ENCODE results near the gene MTX2. TPM values are rescaled to one million over a fixed set of nuclear protein-coding genes. Genes with fewer than 3 reads are reported as not detected.
"Not testable (repeated sequence)": the region's sequence is repeated elsewhere in the genome, so short reads cannot be mapped to it uniquely, and the experiment has no call there.

MTX2 gene
- total RNA-seq, 1 donor: 8.6 TPM

DNA sequence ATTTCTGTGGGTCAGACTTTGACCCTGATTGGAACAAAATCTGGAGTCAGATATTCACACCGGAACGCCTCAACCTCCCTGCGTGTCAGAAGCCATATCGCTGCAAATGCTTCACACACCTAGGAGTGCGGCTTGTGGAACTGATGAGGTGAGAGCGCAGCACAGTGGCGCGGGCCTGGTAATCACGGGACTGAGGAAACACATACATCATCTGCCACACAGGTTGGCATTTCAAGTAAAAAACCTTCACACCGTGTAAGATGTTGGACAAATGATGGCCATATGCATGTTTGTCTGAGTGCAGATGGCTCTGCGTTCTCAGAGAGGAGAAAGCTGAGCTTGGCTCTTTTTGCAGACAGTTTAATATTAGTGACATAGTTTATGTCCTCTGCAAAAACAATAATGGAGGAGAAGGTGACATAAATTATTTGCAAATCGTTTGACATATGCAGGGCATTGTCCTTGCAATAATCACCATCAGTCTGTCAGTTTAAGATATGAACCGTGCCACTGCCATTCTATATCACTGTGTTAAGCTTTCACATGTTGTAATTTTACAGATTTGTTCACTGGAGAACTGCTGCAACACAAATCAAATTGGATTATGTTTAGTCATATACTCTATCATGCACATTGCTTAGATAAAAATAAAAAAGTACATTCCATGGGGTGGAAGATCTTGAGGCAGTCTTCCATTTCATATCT, 101.4 kb downstream of the MTX2 start:
- no peak for DNase-seq (ENCODE audit: low read depth in 2 of 3, low spot score in 2 of 3)

DNA sequence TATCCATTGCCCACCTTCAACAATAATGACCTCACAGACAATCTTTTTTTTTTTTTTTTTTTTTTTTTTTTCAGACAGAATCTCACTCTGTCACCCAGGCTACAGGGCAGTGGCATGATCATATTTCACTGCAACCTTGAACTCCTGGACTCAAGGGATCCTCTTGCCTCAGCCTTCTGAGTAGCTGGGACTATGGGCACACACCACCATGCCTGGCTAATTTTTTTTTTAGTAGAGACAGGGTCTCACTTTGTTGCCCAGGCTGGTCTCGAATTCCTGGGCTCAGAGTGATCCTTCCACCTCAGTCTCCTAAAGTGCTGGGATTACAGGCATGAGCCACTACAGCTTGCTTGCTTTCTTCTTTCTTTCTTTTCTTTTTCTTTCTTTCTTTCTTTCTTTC, 103.9 kb downstream of the MTX2 start:
- DNase-seq (ENCODE audit: low read depth in 2 of 3, low spot score in 2 of 3): not testable (repeated sequence)

DNA sequence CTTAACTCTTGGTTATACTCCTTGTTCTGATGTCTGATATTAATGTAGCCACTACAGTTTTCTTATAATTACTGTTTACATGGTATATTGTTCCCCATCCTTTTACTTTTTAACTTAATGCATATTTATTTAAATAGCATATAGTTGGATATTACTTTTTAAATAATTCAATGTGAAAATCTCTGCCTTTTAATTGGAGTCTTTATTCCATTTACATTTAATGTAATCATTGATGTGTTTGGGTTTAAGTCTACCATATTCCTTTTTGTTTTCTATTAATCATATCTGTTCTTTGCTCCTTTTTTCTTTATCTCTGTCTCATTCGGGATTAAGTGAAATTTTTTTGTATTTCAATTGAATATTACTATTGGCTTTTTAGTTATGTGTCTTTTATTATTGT, 109.1 kb downstream of the MTX2 start:
- DNase-seq (ENCODE audit: low read depth in 2 of 3, low spot score in 2 of 3): no peak

DNA sequence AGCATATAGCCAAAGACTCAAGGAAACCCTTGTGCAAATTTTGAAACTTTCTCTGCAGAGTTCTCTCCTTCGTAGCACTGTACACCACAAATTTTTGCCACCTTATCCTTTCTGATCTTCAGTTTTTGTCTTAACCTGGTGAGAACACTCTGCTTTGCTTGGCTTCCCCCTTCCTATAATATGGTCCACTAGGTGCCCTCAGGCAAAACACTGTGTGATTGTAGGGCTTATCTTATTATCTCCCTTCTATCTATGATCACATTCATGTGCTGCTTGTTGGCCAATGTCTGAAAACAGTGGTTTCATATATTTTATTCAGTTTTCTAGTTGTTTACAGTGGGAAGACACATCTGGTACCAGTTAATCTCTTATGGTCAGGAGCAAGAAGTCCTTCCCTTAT, 111.1 kb downstream of the MTX2 start:
- DNase-seq (ENCODE audit: low read depth in 2 of 3, low spot score in 2 of 3): no peak

DNA sequence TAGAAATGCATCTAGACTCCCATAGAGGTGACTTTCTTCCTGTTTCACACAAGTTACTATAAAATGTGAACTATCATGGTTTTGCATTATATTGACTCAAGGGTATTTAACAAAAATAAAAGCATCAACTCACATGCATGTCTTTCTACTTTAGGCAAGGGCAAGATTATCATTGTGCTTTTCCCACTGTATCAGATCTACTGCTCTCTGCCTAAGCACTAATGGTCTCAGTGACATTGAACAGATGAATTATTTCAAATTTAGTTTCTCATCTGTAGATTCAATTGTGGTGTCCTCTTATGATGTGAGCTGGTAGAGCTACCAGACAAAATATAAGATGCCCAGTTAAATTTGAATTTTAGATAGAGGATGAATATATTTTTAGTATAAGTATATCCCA, 113.9 kb downstream of the MTX2 start:
- DNase-seq (ENCODE audit: low read depth in 2 of 3, low spot score in 2 of 3): no peak

DNA sequence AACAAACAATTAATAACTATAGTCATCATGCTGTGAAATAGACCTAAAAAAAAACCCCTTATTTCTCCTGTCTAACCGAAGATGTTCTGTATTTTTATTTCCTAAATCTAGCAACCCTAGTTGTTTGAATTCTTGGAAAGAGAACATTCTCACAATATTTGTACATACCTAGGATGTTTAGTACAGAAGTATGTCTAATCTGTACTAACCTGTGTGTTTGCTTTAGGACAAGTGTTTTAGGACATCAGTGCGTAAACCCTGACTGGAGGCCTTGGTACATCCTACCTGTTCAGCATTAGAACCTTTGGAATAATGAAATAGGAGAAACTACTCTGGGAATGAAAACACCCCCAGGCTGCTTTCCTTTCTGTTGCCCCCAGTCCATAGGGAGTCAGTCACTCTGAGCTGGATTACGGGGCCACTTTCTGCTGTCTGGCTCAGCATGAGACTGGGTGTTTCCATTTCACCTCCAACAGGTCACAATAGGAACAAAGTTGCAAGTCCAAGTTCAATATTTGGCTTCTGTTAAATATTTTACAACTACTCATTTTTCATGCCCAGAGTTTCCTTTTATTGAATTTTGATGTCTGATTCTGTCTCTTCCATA, 114.7 kb downstream of the MTX2 start:
- DNase-seq (ENCODE audit: low read depth in 2 of 3, low spot score in 2 of 3): no peak

DNA sequence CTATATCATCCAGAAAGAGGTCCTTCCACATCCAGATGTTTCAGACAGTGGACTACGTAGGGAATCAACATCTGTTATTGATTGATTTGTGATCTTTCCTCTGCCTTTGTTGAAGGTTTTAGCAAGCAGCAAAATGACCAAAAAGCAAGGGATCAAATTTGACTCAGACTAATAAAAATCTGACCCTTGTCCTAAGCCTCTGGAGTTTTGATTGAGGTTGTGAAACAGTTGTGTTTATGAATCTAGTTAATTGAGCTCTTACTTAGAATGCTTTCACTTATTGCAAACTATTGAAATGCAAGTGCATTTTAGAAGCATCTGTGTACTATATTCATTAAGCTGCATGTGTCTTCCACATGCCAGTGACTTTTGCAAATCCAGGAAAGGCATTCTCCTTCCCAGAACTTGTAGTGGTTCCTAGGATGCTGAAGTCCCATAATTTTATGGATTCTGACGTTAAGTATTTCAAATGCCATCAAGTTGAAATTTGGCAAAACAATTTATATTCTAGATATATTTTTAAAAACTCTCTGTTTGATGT, 116.0 kb downstream of the MTX2 start:
- DNase-seq (ENCODE audit: low read depth in 2 of 3, low spot score in 2 of 3): no peak

DNA sequence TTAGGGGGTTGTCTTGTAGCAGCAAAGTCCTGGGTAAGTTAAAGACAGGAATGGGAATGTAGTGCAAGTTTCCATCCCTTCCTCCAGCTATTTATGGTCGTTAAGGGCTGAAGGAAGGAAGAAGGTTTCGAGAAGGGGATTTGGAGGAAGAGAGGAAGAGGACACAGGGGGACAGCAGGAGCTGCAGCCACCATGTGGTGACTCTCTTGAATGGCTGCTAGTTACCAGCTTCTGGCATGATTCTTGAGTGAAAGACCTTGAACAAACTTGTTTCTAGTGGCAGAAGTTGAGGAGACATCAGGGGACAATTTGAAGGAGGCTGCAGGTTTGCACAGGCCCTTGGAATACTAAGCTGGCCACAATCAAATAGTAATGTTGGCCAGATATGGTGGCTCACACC, 116.6 kb downstream of the MTX2 start:
- DNase-seq (ENCODE audit: low read depth in 2 of 3, low spot score in 2 of 3): no peak

Other genes with a start within 250 kb of the MTX2 start
- gene EVX2, start 185.5 kb upstream of the MTX2 start, total RNA-seq: not detected
- not detected for gene HOXD13, start 176.7 kb upstream of the MTX2 start, total RNA-seq
- gene HOXD12, start 169.6 kb upstream of the MTX2 start, total RNA-seq: not detected
- not detected for gene HOXD11, start 162.2 kb upstream of the MTX2 start, total RNA-seq
- not detected for gene HOXD10, start 152.7 kb upstream of the MTX2 start, total RNA-seq
- gene HOXD9, start 146.7 kb upstream of the MTX2 start, total RNA-seq: not detected
- not detected for gene HOXD8, start 139.7 kb upstream of the MTX2 start, total RNA-seq
- not detected for gene HOXD4, start 117.9 kb upstream of the MTX2 start, total RNA-seq
- gene HOXD3, start 112.1 kb upstream of the MTX2 start, total RNA-seq: not detected
- not detected for gene HOXD1, start 80.8 kb upstream of the MTX2 start, total RNA-seq

Measured in hematopoietic multipotent progenitor cell (in vitro differentiated cells).